GM12891 (cell line): ENCODE data around the gene MARVELD1.
A peak's percentile ranks its signal among the peaks of the same experiment; 100 is the strongest.

ENCODE experiments used
- PAX5 ChIP-seq: IDR thresholded peaks from 2 replicates; pipeline ENCODE4 v1.6.1; 2011; ENCODE audit warnings: low read length, moderate library complexity, mild to moderate bottlenecking; ENCODE audit not compliant: insufficient read depth, severe bottlenecking
- POLR2A ChIP-seq: IDR thresholded peaks from 2 replicates; pipeline ENCODE4 v1.6.1; 2011; ENCODE audit warnings: low read depth, low read length, control low read depth
- POLR2AphosphoS5 ChIP-seq: IDR thresholded peaks from 2 replicates; pipeline ENCODE4 v1.6.1; 2011; ENCODE audit warnings: low read depth, low read length, control low read depth
- POU2F2 ChIP-seq: IDR thresholded peaks from 2 replicates; pipeline ENCODE4 v1.6.1; 2011; ENCODE audit warnings: low read depth, mild to moderate bottlenecking, control low read depth, low read length, moderate library complexity
- SPI1 ChIP-seq: IDR thresholded peaks from 2 replicates; pipeline ENCODE4 v1.6.1; 2011; ENCODE audit warnings: low read depth, low read length, control low read depth
- TAF1 ChIP-seq: IDR thresholded peaks from 2 replicates; pipeline ENCODE4 v1.6.1; 2011; ENCODE audit warnings: low read depth, low read length, control low read depth

DNA sequence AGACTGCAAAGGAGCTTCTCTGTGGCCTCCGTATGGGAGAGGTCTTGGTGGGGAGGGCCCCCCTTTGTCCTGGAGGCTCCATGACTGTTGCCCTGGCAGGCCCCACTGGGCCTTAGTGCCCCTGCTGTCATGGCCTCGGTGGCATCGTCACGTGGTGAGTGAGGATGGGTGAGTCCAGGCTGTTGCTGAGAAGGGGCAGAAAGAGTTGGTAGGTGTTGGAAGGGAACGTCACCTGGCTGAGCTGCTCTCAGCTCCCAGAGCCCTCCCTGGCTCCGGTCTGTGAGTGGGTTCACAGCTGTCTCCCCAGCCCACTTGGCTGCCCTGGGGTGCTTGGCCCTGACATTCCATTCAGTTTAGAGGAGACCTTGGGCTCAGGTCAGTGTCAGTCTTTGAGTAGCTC is 42.2 kb downstream of the MARVELD1 start:
- TF ChIP-seq POLR2AphosphoS5, result 0 out of 2 replicates have a peak, but pooled peaks have one; percentile 47
- TF ChIP-seq SPI1, result no peak
- TF ChIP-seq TAF1, result no peak
- TF ChIP-seq POLR2A, result no peak
- no peak for TF ChIP-seq POU2F2
- no peak for TF ChIP-seq PAX5
